GM12878 (cell line): Measurements from ENCODE around the gene TIGAR. TPM values are rescaled to one million over a fixed set of nuclear protein-coding genes. Genes with fewer than 3 reads are reported as not detected.

Experiments used
- ATAC-seq: fragments of 200-7000 bp; cut with Tn5 transposase; 3 replicates; pipeline ENCODE4 v1.9.1; 2020; ENCODE audit warnings: mild to moderate bottlenecking, moderate library complexity
- BruUV-seq: library from RNA; stranded (reverse); fragments of 400-500 nt; replicated peaks from 2 replicates; lab custom pipeline; 2021; lab: Mats Ljungman, UMichigan
- CTCF ChIA-PET: fragments of 300-600 bp; sonication (Branson Sonifier 250); formaldehyde crosslinking; extraction: SDS; loops from one replicate; lab custom pipeline; 2021; ENCODE audit warnings: inconsistent platforms; lab: Yijun Ruan, JAX
- POLR2A ChIA-PET: fragments of 350-600 bp; formaldehyde crosslinking; extraction: SDS; loops from one replicate; lab custom pipeline; 2021; ENCODE audit warnings: inconsistent platforms; lab: Charles Lee
- RAD21 ChIA-PET: fragments of 300-600 bp; sonication (Branson Sonifier 250); formaldehyde crosslinking; loops from one replicate; lab custom pipeline; 2023; ENCODE audit warnings: antibody characterized with exemption; ENCODE audit not compliant: unreplicated experiment; lab: Charles Lee
- SMC1A ChIA-PET: fragments of 300-600 bp; sonication (Branson Sonifier 250); formaldehyde crosslinking; loops from one replicate; lab custom pipeline; 2023; ENCODE audit not compliant: unreplicated experiment, uncharacterized antibody; lab: Charles Lee
- DNase-seq: peaks from one replicate; pipeline ENCODE4 v3.0.0-alpha.2; 2011; ENCODE audit warnings: low read depth, low spot score
- FAIRE-seq: peaks from 3 replicates; lab custom pipeline; 2011; peaks lifted over from hg19 to GRCh38; lab: Jason Lieb, UNC
- H2AFZ ChIP-seq: 2 replicates; pipeline ENCODE4 v1.6.0; 2011; ENCODE audit warnings: low read depth, low read length, control low read depth; ENCODE audit not compliant: control insufficient read depth
- H3K27ac ChIP-seq: 2 replicates; pipeline ENCODE4 v1.5.1; 2011; ENCODE audit warnings: control low read depth; ENCODE audit not compliant: control insufficient read depth, insufficient read depth
- H3K27me3 ChIP-seq, 2 experiments: replicated peaks in 1 of 2; 2 replicates each; pipeline versions ENCODE4 v1.6.0 to v1.6.1; 2011; ENCODE audit warnings: low read length in 1 of 2; ENCODE audit not compliant: control insufficient read depth in 2 of 2, insufficient read depth in 2 of 2
- H3K36me3 ChIP-seq, 2 experiments: 2 replicates each; pipeline ENCODE4 v1.5.1; 2011; ENCODE audit warnings: low read length in 1 of 2; ENCODE audit not compliant: control insufficient read depth in 2 of 2, insufficient read depth in 2 of 2
- H3K4me1 ChIP-seq: 2 replicates; pipeline ENCODE4 v1.6.1; 2011; ENCODE audit warnings: mild to moderate bottlenecking, low read length, moderate library complexity, mixed read lengths; ENCODE audit not compliant: control insufficient read depth, insufficient read depth
- H3K4me2 ChIP-seq: 2 replicates; pipeline ENCODE4 v1.6.0; 2011; ENCODE audit warnings: control low read depth; ENCODE audit not compliant: control insufficient read depth, insufficient read depth
- H3K4me3 ChIP-seq: fragments of 200-600 bp; sonication (generic); 2 replicates; pipeline ENCODE4 v1.5.1; 2016
- H3K79me2 ChIP-seq: 2 replicates; pipeline ENCODE4 v1.6.0; 2011; ENCODE audit warnings: low read length; ENCODE audit not compliant: control insufficient read depth, insufficient read depth
- H3K9ac ChIP-seq: 2 replicates; pipeline ENCODE4 v1.8.0; 2011; ENCODE audit warnings: low read length, control low read depth, mixed read lengths; ENCODE audit not compliant: control insufficient read depth, insufficient read depth
- H3K9me3 ChIP-seq: replicated peaks from 3 replicates; pipeline ENCODE4 v1.5.1; 2011; ENCODE audit warnings: mild to moderate bottlenecking, low read length; ENCODE audit not compliant: control insufficient read depth, insufficient read depth
- H4K20me1 ChIP-seq: 2 replicates; pipeline ENCODE4 v1.6.0; 2011; ENCODE audit not compliant: control insufficient read depth, insufficient read depth
- CTCF ChIP-seq, 3 experiments: IDR thresholded peaks in 2 of 3; conservative IDR thresholded peaks in 1 of 3; 2 replicates each; pipeline ENCODE4 v1.5.1; 2011; ENCODE audit warnings: low read depth in 3 of 3, low read length in 3 of 3, mild to moderate bottlenecking in 3 of 3, control low read depth in 2 of 3, moderate library complexity in 2 of 3, inconsistent platforms in 1 of 3, mixed read lengths in 1 of 3; ENCODE audit not compliant: control insufficient read depth in 2 of 3, insufficient read depth in 1 of 3; ENCODE audit errors: extremely low read depth in 1 of 3
- FOS ChIP-seq: IDR thresholded peaks from 3 replicates; pipeline ENCODE4 v1.6.1; 2011; ENCODE audit warnings: borderline replicate concordance; ENCODE audit not compliant: insufficient read length; ENCODE audit errors: extremely low read depth
- RAD21 ChIP-seq: IDR thresholded peaks from 2 replicates; pipeline ENCODE4 v1.6.1; 2011; ENCODE audit warnings: mild to moderate bottlenecking, low read depth, low read length, moderate library complexity; ENCODE audit not compliant: insufficient read depth
- RUNX3 ChIP-seq: IDR thresholded peaks from 2 replicates; pipeline ENCODE4 v1.6.1; 2012; ENCODE audit warnings: low read length, inconsistent platforms
- SMAD1 ChIP-seq: fragments of 450-650 bp; IDR thresholded peaks from 2 replicates; pipeline ENCODE4 v1.6.1; 2018; ENCODE audit warnings: mild to moderate bottlenecking, low read depth; ENCODE audit not compliant: partially characterized antibody
- SMC3 ChIP-seq: IDR thresholded peaks from 2 replicates; pipeline ENCODE4 v1.6.1; 2011; ENCODE audit warnings: low read length, improper control_type of control experiment, borderline replicate concordance
- YBX1 ChIP-seq: fragments of 450-650 bp; IDR thresholded peaks from 2 replicates; pipeline ENCODE4 v1.6.1; 2016; ENCODE audit warnings: antibody characterized with exemption
- WGBS: methylation state at CpG from one replicate; pipeline ENCODE4 v1.1.6; 2016; ENCODE audit warnings: low lambda C conversion rate; ENCODE audit not compliant: insufficient replicate concordance, insufficient coverage; ENCODE audit errors: missing lambda C conversion rate; 5-methylcytosine and 5-hydroxymethylcytosine counted together
- in situ Hi-C: fragments of 300-500 bp; cut with MboI; formaldehyde crosslinking; loops from 9 replicates; pipeline ENCODE4 v1.14.3; 2018; ENCODE audit warnings: mixed read lengths
- intact Hi-C: fragments of 100-400 bp; cut with micrococcal nuclease; formaldehyde crosslinking; loops from one replicate; pipeline ENCODE4 v1.14.2; 2022; ENCODE audit not compliant: unreplicated experiment
- polyA plus RNA-seq, 11 experiments: library from polyadenylated mRNA; depleted of rRNA in 4 of 11; unstranded in 6 of 11; stranded (reverse) in 5 of 11; fragments of >200 nt; fragmentation: Nextera tagmentation in 4 of 11; fragmentation: Illumina TruSeq in 1 of 11; extraction: Ambion mirVana in 4 of 11; extraction: Trizol in 1 of 11; gene quantifications; 1 replicate in 1 of 11; 2 replicates in 10 of 11; pipeline versions ENCODE4 v1.2.1 to v1.2.3, GENCODE V29; 2011 to 2016; ENCODE audit warnings: inconsistent platforms in 2 of 11, missing spikeins in 2 of 11, low read depth in 1 of 11
- total RNA-seq, 4 experiments: library from RNA; depleted of rRNA in 3 of 4; stranded (reverse); fragments of >200 nt in 3 of 4; fragmentation: Illumina TruSeq in 1 of 4; extraction: Trizol in 1 of 4; gene quantifications; 2 replicates each; pipeline versions ENCODE4 v1.2.1 to v1.2.3, GENCODE V29; 2013 to 2021

TIGAR gene
- total and polyA plus RNA-seq, 10 of the 15 experiments (the other 5 are each of a cell fraction or from before 2014, with no cell fraction given): 7.6 to 45.7 (median 16.5) TPM

- BruUV-seq: no TSS peak
- H3K4me3 ChIP-seq: no peak overlapping the region
- H3K9ac ChIP-seq: no peak overlapping the region
- H3K4me2 ChIP-seq: no peak overlapping the region
- SMC1A ChIA-PET: no interaction called here
- no peaks in the 10 kb centered on the region for H4K20me1 ChIP-seq
- CTCF ChIA-PET: no interaction called here
- DNase-seq (no peak), FAIRE-seq (no peak), ATAC-seq (no peak)
- H3K36me3 ChIP-seq: no peaks in the 10 kb centered on the region; a peak in 3 of 4 replicates
- no peak overlapping the region for H2AFZ ChIP-seq
- H3K79me2 ChIP-seq: no peaks in the 10 kb centered on the region
- POLR2A ChIA-PET: no interaction called here
- no peak overlapping the region for H3K27ac ChIP-seq
- no peak for TF ChIP-seq FOS
- RAD21 ChIA-PET: no interaction called here
- no peaks in the 10 kb centered on the region for H3K27me3 ChIP-seq
- H3K9me3 ChIP-seq: no peaks in the 10 kb centered on the region
- no peaks in the 10 kb centered on the region for H3K4me1 ChIP-seq
- intact Hi-C loops: no loop called here
- in situ Hi-C loops: no loop called here
Observed at GRCh38 chr12:4346931-4347330, 25.9 kb downstream of the TIGAR start.

- no peak for DNase-seq
- no peaks in the 10 kb centered on the region for H4K20me1 ChIP-seq
- no peaks in the 10 kb centered on the region for H3K27me3 ChIP-seq
- intact Hi-C loops: loop anchor here (10.0 kb wide), 1 partner anchor 469 kb away; no protein-coding TSS in a partner anchor
- no peaks in the 10 kb centered on the region for H3K4me1 ChIP-seq
- no peak for FAIRE-seq
- ChIA-PET CTCF (interaction anchor here (1.1 kb wide), 1 partner anchor 174 kb away, joined by 10 read pairs; no protein-coding TSS in a partner anchor), RAD21 (interaction anchor here (1.5 kb wide), 1 partner anchor 174 kb away, joined by 4 read pairs; no protein-coding TSS in a partner anchor), POLR2A (no interaction called here), SMC1A (no interaction called here)
- no peaks in the 10 kb centered on the region for H3K79me2 ChIP-seq
- H3K9me3 ChIP-seq: no peaks in the 10 kb centered on the region
- TF ChIP-seq SMC3: peak; percentile 29; the same call in 1 of the 2 replicates
- no peak for TF ChIP-seq YBX1
- peak; percentile 46 for TF ChIP-seq RUNX3
- peak; percentile 42 for TF ChIP-seq RAD21
- peak; percentile 26 to 40 (median 34); a peak in 2 of 6 replicates for TF ChIP-seq CTCF (IDR thresholded peaks at IDR 0.05 in 2 of 3, conservative IDR thresholded peaks at IDR 0.05 in 1 of 3; ENCODE audit: control insufficient read depth in 2 of 3, extremely low read depth in 1 of 3, insufficient read depth in 1 of 3, low read depth in 3 of 3, low read length in 3 of 3)
- TF ChIP-seq SMAD1: no peak
- ATAC-seq: peak; percentile 64
- no TSS peak for BruUV-seq
- peaks cover 0 to 4% of the 10 kb centered on the region in 2 experiments for H3K36me3 ChIP-seq
- H3K4me3 ChIP-seq: no peak overlapping the region
- H2AFZ ChIP-seq: no peak overlapping the region
- no peak overlapping the region for H3K4me2 ChIP-seq
- WGBS: 83% methylated on average over 4 of the region's 4 CpGs
- no peak overlapping the region for H3K27ac ChIP-seq
- in situ Hi-C loops: no loop called here
- no peak overlapping the region for H3K9ac ChIP-seq
Observed at GRCh38 chr12:4353785-4354208, 32.8 kb downstream of the TIGAR start.
